Neural cell (in vitro differentiated cells): Measurements from ENCODE around the gene PPP1CB. TPM values are rescaled to one million over a fixed set of nuclear protein-coding genes. Genes with fewer than 3 reads are reported as not detected.

ENCODE experiments used
- H2AFZ ChIP-seq: fragments of 200-600, 300-800 bp; sonication (generic), shearing (Covaris generic); 2 replicates; pipeline ENCODE4 v1.6.0; 2014; ENCODE audit warnings: low read depth, mild to moderate bottlenecking, antibody characterized with exemption, low read length, moderate library complexity
- H3F3A ChIP-seq: fragments of 200-600 bp; shearing (Covaris generic); 2 replicates; pipeline ENCODE4 v1.6.1; 2016; ENCODE audit warnings: mild to moderate bottlenecking, moderate library complexity, mixed read lengths, antibody characterized with exemption, low read length; ENCODE audit not compliant: insufficient read depth, poor library complexity, severe bottlenecking
- H3K27ac ChIP-seq: fragments of 200-600, 300-800 bp; sonication (generic), shearing (Covaris generic); 2 replicates; pipeline ENCODE4 v1.5.1; 2014; ENCODE audit warnings: mild to moderate bottlenecking, low read length, moderate library complexity
- H3K27me3 ChIP-seq: fragments of 300-800, 200-600 bp; sonication (generic), shearing (Covaris generic); 2 replicates; pipeline ENCODE4 v1.6.0; 2014; ENCODE audit warnings: mild to moderate bottlenecking, low read depth, low read length, moderate library complexity; ENCODE audit not compliant: insufficient read depth
- H3K36me3 ChIP-seq: fragments of 300-800, 200-600 bp; sonication (generic), shearing (Covaris generic); 2 replicates; pipeline ENCODE4 v1.5.1; 2014; ENCODE audit warnings: mild to moderate bottlenecking, antibody characterized with exemption, low read length, moderate library complexity; ENCODE audit not compliant: insufficient read depth
- H3K4me2 ChIP-seq: fragments of 300-800, 200-600 bp; sonication (generic), shearing (Covaris generic); 2 replicates; pipeline ENCODE4 v1.6.0; 2014; ENCODE audit warnings: mild to moderate bottlenecking, low read length
- H3K4me3 ChIP-seq: fragments of 300-800, 200-600 bp; sonication (generic), shearing (Covaris generic); 2 replicates; pipeline ENCODE4 v1.5.1; 2014; ENCODE audit warnings: mild to moderate bottlenecking, low read length, moderate library complexity
- H3K79me2 ChIP-seq: fragments of 200-600 bp; shearing (Covaris generic); replicated peaks from 2 replicates; pipeline ENCODE4 v1.6.0; 2014; ENCODE audit warnings: mild to moderate bottlenecking, low read length, moderate library complexity; ENCODE audit not compliant: insufficient read depth
- H3K9ac ChIP-seq: fragments of 300-800, 200-600 bp; sonication (generic), shearing (Covaris generic); 2 replicates; pipeline ENCODE4 v1.6.1; 2016; ENCODE audit warnings: mild to moderate bottlenecking, low read length, mixed read lengths
- H3K9me2 ChIP-seq: fragments of 200-600 bp; shearing (Covaris generic); 2 replicates; pipeline ENCODE4 v1.6.1; 2016; ENCODE audit warnings: mild to moderate bottlenecking, low read length, mixed read lengths; ENCODE audit not compliant: insufficient read depth
- H3K9me3 ChIP-seq: fragments of 200-600, 300-800 bp; sonication (generic), shearing (Covaris generic); 2 replicates; pipeline ENCODE4 v1.6.1; 2016; ENCODE audit warnings: mild to moderate bottlenecking, mixed run types, low read length, moderate library complexity, mixed read lengths
- H4K20me1 ChIP-seq: fragments of 200-600 bp; shearing (Covaris generic); 2 replicates; pipeline ENCODE4 v1.6.1; 2016; ENCODE audit warnings: mild to moderate bottlenecking, mixed run types; ENCODE audit not compliant: insufficient read depth
- CTCF ChIP-seq: fragments of 450-650 bp; IDR thresholded peaks from 2 replicates; pipeline ENCODE4 v1.5.1; 2014; ENCODE audit warnings: antibody characterized with exemption, mild to moderate bottlenecking, moderate library complexity; ENCODE audit not compliant: poor library complexity, severe bottlenecking
- EP300 ChIP-seq: fragments of 450-650 bp; conservative IDR thresholded peaks from 2 replicates; pipeline ENCODE4 v1.6.1; 2014; ENCODE audit warnings: antibody characterized with exemption, mild to moderate bottlenecking, moderate library complexity; ENCODE audit not compliant: poor library complexity, severe bottlenecking
- EZH2 ChIP-seq: fragments of 200-600, 300-800 bp; shearing (Covaris generic), sonication (generic); IDR thresholded peaks from 2 replicates; pipeline ENCODE4 v1.6.1; 2014; ENCODE audit warnings: antibody characterized with exemption, low read length, borderline replicate concordance, mild to moderate bottlenecking; ENCODE audit not compliant: insufficient read depth, poor library complexity, severe bottlenecking
- MXI1 ChIP-seq: fragments of 450-650 bp; conservative IDR thresholded peaks from 2 replicates; pipeline ENCODE4 v1.6.1; 2014; ENCODE audit warnings: antibody characterized with exemption, mild to moderate bottlenecking; ENCODE audit not compliant: poor library complexity, severe bottlenecking
- POLR2AphosphoS5 ChIP-seq: IDR thresholded peaks from 2 replicates; pipeline ENCODE4 v1.6.1; 2012
- RAD21 ChIP-seq: fragments of 450-650 bp; conservative IDR thresholded peaks from 2 replicates; pipeline ENCODE4 v1.6.1; 2014; ENCODE audit warnings: antibody characterized with exemption, mild to moderate bottlenecking, moderate library complexity
- SMC3 ChIP-seq: fragments of 450-650 bp; conservative IDR thresholded peaks from 2 replicates; pipeline ENCODE4 v1.6.1; 2014; ENCODE audit warnings: antibody characterized with exemption, mild to moderate bottlenecking, moderate library complexity; ENCODE audit not compliant: poor library complexity
- TAF1 ChIP-seq: IDR thresholded peaks from 2 replicates; pipeline ENCODE4 v1.6.1; 2012; ENCODE audit warnings: low read depth
- polyA plus RNA-seq: library from polyadenylated mRNA; depleted of rRNA; stranded (reverse); fragments of >200 nt; gene quantifications from 2 replicates; pipeline ENCODE4 v1.2.3, GENCODE V29; 2014
- TF ChIP-seq, protein P1 (sequence below): IDR thresholded peaks from 2 replicates; pipeline ENCODE4 v1.6.1; 2012; ENCODE audit warnings: borderline replicate concordance

PPP1CB gene
- polyA plus RNA-seq, 1 donor from 2014 or later = 239 TPM

DNA sequence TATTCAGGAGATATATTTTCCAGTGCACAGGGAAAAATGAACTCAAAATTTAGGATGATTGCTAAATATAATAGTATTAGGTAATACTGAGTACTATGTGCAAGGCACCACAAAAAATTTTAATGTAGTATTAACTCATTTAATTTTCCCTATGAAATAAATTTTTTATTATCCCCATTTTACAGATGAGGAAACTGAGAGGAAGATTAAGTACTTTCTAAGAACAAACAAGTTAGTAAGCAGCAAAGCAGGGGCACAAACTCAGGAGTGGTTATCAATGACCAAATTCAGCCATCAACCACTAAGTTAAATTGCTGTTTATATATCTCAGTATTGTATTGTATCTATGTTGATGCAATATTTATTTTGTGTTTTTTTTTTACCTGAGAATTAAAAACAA is 73.2 kb downstream of the PPP1CB start:
- no peak overlapping the region for H3K4me3 ChIP-seq
- no peaks in the 10 kb centered on the region for H3K9me3 ChIP-seq
- no peaks in the 10 kb centered on the region for H3F3A ChIP-seq
- no peaks in the 10 kb centered on the region for H4K20me1 ChIP-seq
- no peaks in the 10 kb centered on the region for H3K79me2 ChIP-seq
- no peaks in the 10 kb centered on the region for H3K27me3 ChIP-seq
- no peak overlapping the region for H3K27ac ChIP-seq
- H3K9me2 ChIP-seq = no peaks in the 10 kb centered on the region
- no peak overlapping the region for H3K4me2 ChIP-seq
- no peak overlapping the region for H3K9ac ChIP-seq
- no peak for TF ChIP-seq MXI1
- no peak for TF ChIP-seq EP300
- no peak for TF ChIP-seq CTCF
- TF ChIP-seq EZH2 = no peak
- no peak for TF ChIP-seq RAD21
- TF ChIP-seq, protein P1, sequence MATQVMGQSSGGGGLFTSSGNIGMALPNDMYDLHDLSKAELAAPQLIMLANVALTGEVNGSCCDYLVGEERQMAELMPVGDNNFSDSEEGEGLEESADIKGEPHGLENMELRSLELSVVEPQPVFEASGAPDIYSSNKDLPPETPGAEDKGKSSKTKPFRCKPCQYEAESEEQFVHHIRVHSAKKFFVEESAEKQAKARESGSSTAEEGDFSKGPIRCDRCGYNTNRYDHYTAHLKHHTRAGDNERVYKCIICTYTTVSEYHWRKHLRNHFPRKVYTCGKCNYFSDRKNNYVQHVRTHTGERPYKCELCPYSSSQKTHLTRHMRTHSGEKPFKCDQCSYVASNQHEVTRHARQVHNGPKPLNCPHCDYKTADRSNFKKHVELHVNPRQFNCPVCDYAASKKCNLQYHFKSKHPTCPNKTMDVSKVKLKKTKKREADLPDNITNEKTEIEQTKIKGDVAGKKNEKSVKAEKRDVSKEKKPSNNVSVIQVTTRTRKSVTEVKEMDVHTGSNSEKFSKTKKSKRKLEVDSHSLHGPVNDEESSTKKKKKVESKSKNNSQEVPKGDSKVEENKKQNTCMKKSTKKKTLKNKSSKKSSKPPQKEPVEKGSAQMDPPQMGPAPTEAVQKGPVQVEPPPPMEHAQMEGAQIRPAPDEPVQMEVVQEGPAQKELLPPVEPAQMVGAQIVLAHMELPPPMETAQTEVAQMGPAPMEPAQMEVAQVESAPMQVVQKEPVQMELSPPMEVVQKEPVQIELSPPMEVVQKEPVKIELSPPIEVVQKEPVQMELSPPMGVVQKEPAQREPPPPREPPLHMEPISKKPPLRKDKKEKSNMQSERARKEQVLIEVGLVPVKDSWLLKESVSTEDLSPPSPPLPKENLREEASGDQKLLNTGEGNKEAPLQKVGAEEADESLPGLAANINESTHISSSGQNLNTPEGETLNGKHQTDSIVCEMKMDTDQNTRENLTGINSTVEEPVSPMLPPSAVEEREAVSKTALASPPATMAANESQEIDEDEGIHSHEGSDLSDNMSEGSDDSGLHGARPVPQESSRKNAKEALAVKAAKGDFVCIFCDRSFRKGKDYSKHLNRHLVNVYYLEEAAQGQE = no peak
- TF ChIP-seq POLR2AphosphoS5 = no peak
- TF ChIP-seq SMC3 = no peak
- TF ChIP-seq TAF1 = no peak
- no peak overlapping the region for H2AFZ ChIP-seq
- H3K36me3 ChIP-seq = no peaks in the 10 kb centered on the region

GRCh38 chr2:28828382-28828781 is 76.8 kb downstream of the PPP1CB start:
- no peaks in the 10 kb centered on the region for H3F3A ChIP-seq
- no peak for TF ChIP-seq SMC3
- no peak for TF ChIP-seq TAF1
- no peak overlapping the region for H3K4me3 ChIP-seq

More at GRCh38 chr2:28828382-28828781, 76.8 kb downstream of the PPP1CB start:
- H3K9ac ChIP-seq = no peak overlapping the region
- no peaks in the 10 kb centered on the region for H3K9me2 ChIP-seq
- no peak overlapping the region for H3K4me2 ChIP-seq
- H3K27ac ChIP-seq = no peak overlapping the region
- no peaks in the 10 kb centered on the region for H3K9me3 ChIP-seq
- H2AFZ ChIP-seq = no peak overlapping the region
- H3K27me3 ChIP-seq = no peaks in the 10 kb centered on the region
- no peaks in the 10 kb centered on the region for H4K20me1 ChIP-seq
- H3K79me2 ChIP-seq = no peaks in the 10 kb centered on the region
- no peaks in the 10 kb centered on the region for H3K36me3 ChIP-seq
